DND-41 (cell line): ENCODE measurements around the gene RPN2.

Source experiments
- CTCF ChIP-seq: IDR thresholded peaks from 2 replicates; pipeline ENCODE4 v1.5.1; 2012; ENCODE audit warnings: borderline replicate concordance, low read length, moderate library complexity, mild to moderate bottlenecking; ENCODE audit not compliant: poor library complexity, severe bottlenecking; ENCODE audit errors: extremely low read depth
- EZH2 ChIP-seq: IDR thresholded peaks from 3 replicates; pipeline ENCODE4 v1.6.1; 2012; ENCODE audit warnings: borderline replicate concordance, low read depth, mild to moderate bottlenecking, moderate library complexity, low read length, inconsistent platforms; ENCODE audit not compliant: severe bottlenecking

GRCh38 chr20:37277253-37277593 is 98.1 kb downstream of the RPN2 start:
- no peak for TF ChIP-seq CTCF
- no peak for TF ChIP-seq EZH2
